Activated naive CD8-positive, alpha-beta T cell treated with anti-CD3 and anti-CD28 coated beads, Interleukin-2, amount 10 ng/mL, durations not matched to agents 7 days and 5 days (primary cell): ENCODE results near the gene TSPO. TPM values are rescaled to one million over a fixed set of nuclear protein-coding genes. Genes with fewer than 3 reads are reported as not detected.

Source experiments
- ATAC-seq: fragments of 150-1000 bp; cut with Tn5 transposase; one replicate; pipeline ENCODE4 v1.10.0; 2021; ENCODE audit warnings: low read depth, moderate library complexity
- POLR2A ChIA-PET: fragments of 350-600 bp; sonication (Branson Sonifier 250); formaldehyde crosslinking; loops from one replicate; lab custom pipeline; 2021; ENCODE audit warnings: antibody characterized with exemption; lab: Charles Lee
- DNase-seq: peaks from one replicate; pipeline ENCODE4 v3.0.0; 2021
- H3K27ac Mint-ChIP-seq: one replicate; pipeline ENCODE4 v1.8.0; 2022; ENCODE audit warnings: mild to moderate bottlenecking, mixed read lengths
- H3K27me3 Mint-ChIP-seq: one replicate; pipeline ENCODE4 v1.8.0; 2022; ENCODE audit warnings: mild to moderate bottlenecking, moderate library complexity, mixed read lengths
- H3K36me3 Mint-ChIP-seq: one replicate; pipeline ENCODE4 v1.8.0; 2021; ENCODE audit warnings: mild to moderate bottlenecking, mixed read lengths
- H3K4me1 Mint-ChIP-seq: one replicate; pipeline ENCODE4 v1.8.0; 2021; ENCODE audit warnings: mixed read lengths
- H3K4me3 Mint-ChIP-seq: one replicate; pipeline ENCODE4 v1.8.0; 2022; ENCODE audit warnings: mild to moderate bottlenecking, moderate library complexity, mixed read lengths
- H3K9me3 Mint-ChIP-seq: one replicate; pipeline ENCODE4 v1.8.0; 2021; ENCODE audit warnings: mixed read lengths
- total RNA-seq, 2 experiments: library from RNA; stranded (reverse); gene quantifications; one replicate each; pipeline ENCODE4 v1.2.3, GENCODE V29; 2021

The TSPO gene
- total RNA-seq, 2 experiments from 2014 or later, result 107 to 116 TPM

DNA sequence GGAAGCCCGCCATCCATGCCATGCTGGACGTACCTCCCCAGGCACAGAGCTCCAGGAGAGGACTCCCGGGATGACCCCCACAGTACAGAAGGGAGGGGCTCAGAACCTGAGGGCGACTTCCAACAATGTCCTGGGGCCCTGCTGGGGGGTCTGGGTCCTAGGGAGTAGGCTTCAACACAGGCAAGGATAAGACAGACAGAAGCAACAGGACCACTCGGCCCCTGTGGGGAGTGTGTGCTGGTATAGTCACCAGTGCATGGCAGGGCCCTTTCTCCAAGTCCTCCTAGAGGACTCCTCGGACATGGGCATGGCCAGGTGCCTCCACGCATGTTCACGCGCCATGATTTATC lies 18.7 kb downstream of the TSPO start:
- POLR2A ChIA-PET, result interaction anchor here (0.5 kb wide), 1 partner anchor 23 kb away, joined by 3 read pairs; no protein-coding TSS in a partner anchor
- DNase-seq, result no peak
- ATAC-seq, result no peak
- Mint-ChIP-seq H3K4me3 (no peak overlapping the region), H3K27me3 (no peaks in the 10 kb centered on the region), H3K9me3 (no peaks in the 10 kb centered on the region), H3K4me1 (peaks cover 6% of the 10 kb centered on the region), H3K27ac (no peak overlapping the region), H3K36me3 (peaks cover 2% of the 10 kb centered on the region)

DNA sequence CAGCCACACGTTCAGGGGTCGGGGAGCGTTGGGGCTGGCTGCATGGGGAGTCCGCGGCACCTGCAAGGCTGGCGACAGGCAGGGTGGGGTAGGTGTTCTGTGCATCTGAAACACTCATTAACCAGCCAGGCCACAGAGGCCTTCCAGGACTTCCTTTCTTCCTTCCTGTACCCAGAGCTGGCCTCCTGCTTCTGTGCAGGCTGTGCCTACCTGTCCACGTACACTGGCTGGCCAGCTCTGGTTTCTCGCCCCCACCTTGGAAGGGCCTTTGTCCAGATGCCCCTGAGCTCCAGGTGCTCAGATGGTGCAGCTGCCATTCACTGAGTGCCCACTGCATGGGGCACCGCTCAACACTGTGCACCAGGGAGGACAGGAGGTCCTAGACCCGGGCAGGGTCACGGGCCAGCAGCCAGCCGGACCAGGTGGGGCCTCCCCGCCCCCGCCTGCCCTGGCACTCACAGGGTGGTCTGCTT lies 19.7 kb downstream of the TSPO start:
- Mint-ChIP-seq H3K27me3 (no peaks in the 10 kb centered on the region), H3K36me3 (peaks cover 3% of the 10 kb centered on the region), H3K27ac (peak overlapping the region; percentile 56), H3K4me3 (no peak overlapping the region), H3K9me3 (no peaks in the 10 kb centered on the region), H3K4me1 (peaks cover 6% of the 10 kb centered on the region)
- POLR2A ChIA-PET, result no interaction called here
- ATAC-seq (no peak), DNase-seq (no peak)

DNA sequence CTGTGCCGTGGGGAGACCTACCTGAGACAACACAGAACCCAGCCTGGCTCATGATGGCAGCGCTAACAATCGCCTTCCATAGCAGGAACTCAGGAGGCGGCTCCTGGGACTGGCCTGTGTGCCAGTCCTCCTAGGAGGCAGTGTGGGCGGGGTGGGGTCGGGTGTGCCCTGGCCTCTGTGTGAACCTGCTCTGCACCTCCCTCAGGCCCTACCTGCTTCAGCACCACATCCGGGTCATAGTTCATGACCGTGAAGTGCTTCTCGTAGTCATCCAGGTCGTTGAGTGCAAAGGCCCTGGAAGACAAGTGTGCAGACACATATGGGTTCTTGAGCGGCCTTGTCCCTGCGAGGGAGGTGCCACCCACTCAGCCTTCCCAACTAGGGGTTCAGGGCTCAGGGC lies 20.2 kb downstream of the TSPO start:
- Mint-ChIP-seq H3K27ac (peak overlapping the region; percentile 45), H3K4me3 (no peak overlapping the region), H3K27me3 (no peaks in the 10 kb centered on the region), H3K36me3 (peaks cover 5% of the 10 kb centered on the region), H3K4me1 (peaks cover 6% of the 10 kb centered on the region), H3K9me3 (no peaks in the 10 kb centered on the region)
- DNase-seq (no peak), ATAC-seq (no peak)
- POLR2A ChIA-PET, result no interaction called here

DNA sequence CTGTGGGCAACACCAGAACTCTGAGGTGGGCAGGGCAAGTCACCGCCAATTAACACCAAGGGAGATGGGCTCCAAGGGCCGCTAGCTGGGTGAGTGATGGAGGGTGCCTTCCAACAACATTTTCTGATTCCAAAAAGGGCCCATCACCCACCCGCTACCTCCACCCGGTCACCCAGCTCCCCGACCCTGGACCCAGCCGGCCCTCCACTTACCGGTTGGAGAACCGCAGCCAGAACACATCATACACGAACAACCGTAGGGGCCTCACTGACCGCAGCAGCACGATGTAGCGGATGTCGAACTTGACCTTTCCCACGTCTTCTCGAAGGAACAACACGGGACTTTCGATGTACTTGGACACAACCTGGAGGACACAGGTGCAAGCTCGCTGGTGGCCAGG lies 20.8 kb downstream of the TSPO start:
- Mint-ChIP-seq H3K4me1 (peaks cover 6% of the 10 kb centered on the region), H3K27ac (no peak overlapping the region), H3K27me3 (no peaks in the 10 kb centered on the region), H3K36me3 (peaks cover 5% of the 10 kb centered on the region), H3K9me3 (no peaks in the 10 kb centered on the region), H3K4me3 (no peak overlapping the region)
- POLR2A ChIA-PET, result no interaction called here
- no peak for ATAC-seq
- no peak for DNase-seq

DNA sequence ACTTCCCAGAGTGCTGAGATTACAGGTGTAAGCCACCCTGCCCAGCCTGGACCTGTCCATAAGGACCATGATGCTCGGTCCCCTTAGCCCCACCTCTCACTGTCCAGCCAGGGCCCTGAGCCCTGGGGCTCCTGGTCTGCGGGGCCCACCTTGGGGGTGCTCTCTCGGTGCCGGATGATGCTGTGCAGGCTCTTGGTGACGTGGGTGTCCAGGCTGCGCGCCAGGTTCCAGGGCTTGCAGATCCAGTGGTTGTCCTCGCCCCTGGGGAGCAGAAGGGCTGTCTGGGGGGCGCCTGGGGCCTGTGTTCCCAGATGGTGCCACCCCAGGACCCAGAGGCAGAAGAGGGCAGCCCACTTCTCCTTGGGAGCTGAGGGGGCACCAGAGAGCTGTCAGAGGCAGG lies 22.2 kb downstream of the TSPO start:
- POLR2A ChIA-PET, result no interaction called here
- Mint-ChIP-seq H3K27ac (no peak overlapping the region), H3K27me3 (no peaks in the 10 kb centered on the region), H3K9me3 (no peaks in the 10 kb centered on the region), H3K36me3 (peaks cover 9% of the 10 kb centered on the region), H3K4me3 (no peak overlapping the region), H3K4me1 (peaks cover 6% of the 10 kb centered on the region)
- DNase-seq, result no peak
- ATAC-seq, result no peak

DNA sequence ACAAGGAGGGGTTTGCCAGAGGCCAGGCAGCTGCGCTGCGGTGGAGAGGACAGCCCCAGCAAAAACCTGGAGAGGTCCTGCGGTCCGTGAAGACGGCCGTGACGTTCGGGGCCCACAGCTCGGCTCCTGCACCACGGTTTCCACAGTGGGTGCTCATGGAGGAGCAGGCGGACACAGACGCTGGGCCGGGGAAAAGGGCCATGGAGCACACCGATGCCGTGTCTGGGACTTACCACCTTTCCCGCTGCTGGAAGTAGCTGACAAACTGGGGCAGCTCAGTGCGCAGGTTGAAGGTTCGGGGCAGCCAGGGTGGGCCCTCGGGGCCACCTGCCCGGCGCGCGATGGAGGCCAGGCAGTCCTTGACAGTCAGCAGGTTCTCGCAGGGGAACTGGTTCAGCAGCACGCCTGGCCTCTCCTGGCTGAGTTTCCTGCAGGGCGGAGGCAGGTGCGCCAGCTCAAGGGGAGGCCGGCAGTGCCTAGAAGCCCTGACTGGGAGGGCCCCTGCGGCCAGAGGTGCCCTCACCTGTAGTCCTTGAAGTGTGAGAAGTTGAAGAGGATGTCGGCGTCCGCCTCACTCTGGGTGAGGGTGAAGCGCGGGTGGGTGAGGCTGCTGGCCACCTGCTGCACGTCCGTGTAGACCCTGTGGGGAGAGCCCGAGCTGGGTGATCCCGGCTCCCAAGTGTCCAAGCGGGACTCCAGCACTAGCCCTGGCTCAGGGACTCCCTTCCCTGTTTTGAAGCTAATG lies 22.8 kb downstream of the TSPO start:
- POLR2A ChIA-PET, result no interaction called here

DNA sequence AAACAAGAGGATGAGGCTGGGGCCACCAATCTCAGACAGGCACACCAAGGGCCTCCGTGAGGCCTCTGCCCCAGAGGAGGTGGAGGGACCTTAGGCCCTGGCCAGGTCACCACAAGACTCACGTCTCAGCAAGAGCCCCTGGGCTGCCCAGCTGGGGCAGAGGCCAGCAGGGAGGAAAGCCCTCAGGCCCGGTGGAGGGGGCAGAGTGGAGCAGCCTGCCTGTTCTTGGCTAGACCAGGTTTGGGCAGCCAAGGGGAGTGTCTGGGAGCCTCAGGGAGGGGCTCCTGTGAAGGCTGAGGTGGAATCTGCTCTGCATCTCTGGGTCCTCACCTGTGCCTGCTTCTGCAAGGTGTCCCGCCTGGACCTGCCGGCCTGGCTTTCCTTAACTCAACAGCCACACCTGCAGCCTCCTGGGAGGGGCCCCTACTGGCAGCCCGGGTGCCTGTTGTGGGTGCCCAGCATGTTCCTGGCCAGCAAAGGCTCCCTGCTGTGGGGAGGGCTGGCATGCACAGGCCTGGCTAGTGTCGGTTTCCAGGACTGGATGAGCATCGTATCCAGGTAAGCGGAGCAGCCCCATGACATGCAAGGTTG lies 23.7 kb downstream of the TSPO start:
- ATAC-seq (no peak), DNase-seq (no peak)
- H3K36me3 Mint-ChIP-seq, result peaks cover 21% of the 10 kb centered on the region
- H3K9me3 Mint-ChIP-seq, result no peaks in the 10 kb centered on the region
- peaks cover 6% of the 10 kb centered on the region for H3K4me1 Mint-ChIP-seq
- no peak overlapping the region for H3K27ac Mint-ChIP-seq
- no peaks in the 10 kb centered on the region for H3K27me3 Mint-ChIP-seq
- POLR2A ChIA-PET, result no interaction called here
- H3K4me3 Mint-ChIP-seq, result no peak overlapping the region

More for the DNA sequence above, 22.8 kb downstream of the TSPO start:
- Mint-ChIP-seq H3K4me1 (peaks cover 6% of the 10 kb centered on the region), H3K9me3 (no peaks in the 10 kb centered on the region), H3K27ac (no peak overlapping the region), H3K27me3 (no peaks in the 10 kb centered on the region), H3K4me3 (no peak overlapping the region), H3K36me3 (peaks cover 14% of the 10 kb centered on the region)
- DNase-seq (no peak), ATAC-seq (no peak)

DNA sequence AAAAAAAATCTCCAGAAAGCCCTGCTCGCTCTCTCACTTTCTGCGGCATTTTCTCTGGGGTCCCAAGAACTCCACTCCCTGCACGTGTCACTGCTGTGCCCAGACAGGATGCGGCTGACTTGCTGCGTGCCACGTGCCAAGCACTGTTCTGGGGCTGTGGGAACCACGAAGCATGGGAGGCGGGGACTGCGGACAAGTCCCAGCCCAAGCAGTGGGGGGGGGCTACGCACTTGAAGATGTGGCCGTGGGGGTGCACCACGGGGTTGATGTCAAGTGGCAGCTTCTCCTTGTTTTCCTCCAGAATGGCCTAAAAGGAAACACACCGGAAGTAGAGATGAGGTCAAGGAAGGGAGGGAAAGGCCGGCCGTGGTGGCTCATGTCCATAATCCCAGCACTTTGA lies 24.7 kb downstream of the TSPO start:
- Mint-ChIP-seq H3K4me3 (no peak overlapping the region), H3K9me3 (no peaks in the 10 kb centered on the region), H3K4me1 (peaks cover 2% of the 10 kb centered on the region), H3K36me3 (peaks cover 21% of the 10 kb centered on the region), H3K27me3 (no peaks in the 10 kb centered on the region), H3K27ac (no peak overlapping the region)
- POLR2A ChIA-PET, result no interaction called here
- ATAC-seq (no peak), DNase-seq (no peak)

DNA sequence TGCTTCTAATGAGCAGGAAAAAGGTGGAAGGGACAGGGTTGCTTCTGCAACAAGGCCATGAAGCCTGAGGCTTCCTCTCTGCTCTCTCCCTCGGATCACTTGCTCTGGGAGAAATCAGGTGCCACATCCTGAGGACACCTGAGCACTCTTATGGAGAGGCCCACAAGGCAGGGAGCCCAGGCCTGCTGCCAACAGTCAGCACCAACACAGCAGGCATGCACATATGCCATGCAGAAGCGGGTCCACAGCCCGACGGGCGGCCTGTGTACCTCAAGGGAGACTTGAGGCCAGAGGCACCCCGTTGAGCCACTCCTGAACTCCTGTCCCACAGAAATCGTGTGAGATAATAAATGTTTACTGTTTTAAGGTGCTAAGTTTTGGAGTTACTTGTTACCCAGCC lies 26.1 kb downstream of the TSPO start:
- no peak overlapping the region for H3K27ac Mint-ChIP-seq
- no peaks in the 10 kb centered on the region for H3K27me3 Mint-ChIP-seq
- no peaks in the 10 kb centered on the region for H3K4me1 Mint-ChIP-seq
- no peak overlapping the region for H3K4me3 Mint-ChIP-seq
- H3K9me3 Mint-ChIP-seq, result no peaks in the 10 kb centered on the region
- H3K36me3 Mint-ChIP-seq, result peaks cover 21% of the 10 kb centered on the region
- POLR2A ChIA-PET, result no interaction called here
- ATAC-seq, result no peak
- DNase-seq, result no peak

DNA sequence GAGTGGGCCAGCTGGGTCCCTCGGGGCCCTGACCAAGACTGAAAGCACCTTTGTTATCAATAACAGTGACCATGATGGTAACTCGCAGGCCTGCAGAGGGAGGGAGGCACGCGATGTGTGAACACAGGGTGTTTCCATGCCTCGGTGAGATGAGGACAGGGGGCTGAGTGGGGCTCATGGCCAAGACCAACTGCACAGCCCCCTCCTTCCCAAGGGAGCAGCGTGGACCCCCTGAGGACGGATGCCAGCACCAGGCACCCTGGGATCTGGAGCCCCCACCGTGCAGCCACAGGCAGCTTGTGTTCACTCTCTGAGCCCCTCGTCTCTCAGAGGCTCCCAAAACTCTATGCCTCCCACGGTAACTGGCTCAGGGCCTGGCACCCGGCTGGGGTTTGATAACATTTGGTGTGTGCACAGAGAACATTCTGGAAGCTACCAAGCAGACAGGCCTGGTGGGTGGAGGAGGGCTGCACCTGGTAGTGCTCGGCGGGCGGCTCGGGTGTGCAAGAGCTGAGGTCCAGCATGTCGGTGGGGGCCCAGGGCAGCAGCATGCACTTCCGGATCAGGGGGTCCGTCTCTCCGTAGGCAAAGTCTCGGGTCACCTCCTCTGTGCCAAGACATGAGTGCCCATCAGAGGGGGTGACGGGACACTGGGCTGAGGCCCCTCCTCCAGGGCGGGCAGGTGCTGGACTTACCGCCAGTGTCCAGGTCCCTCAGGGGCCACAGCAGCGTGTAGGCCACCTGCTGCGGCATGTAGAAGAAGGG lies 28.0 kb downstream of the TSPO start:
- POLR2A ChIA-PET, result no interaction called here
- H3K36me3 Mint-ChIP-seq, result peaks cover 20% of the 10 kb centered on the region
- DNase-seq (no peak), ATAC-seq (no peak)
- peaks cover 8% of the 10 kb centered on the region for H3K4me1 Mint-ChIP-seq
- no peaks in the 10 kb centered on the region for H3K27me3 Mint-ChIP-seq
- no peak overlapping the region for H3K27ac Mint-ChIP-seq
- no peaks in the 10 kb centered on the region for H3K9me3 Mint-ChIP-seq
- no peak overlapping the region for H3K4me3 Mint-ChIP-seq

DNA sequence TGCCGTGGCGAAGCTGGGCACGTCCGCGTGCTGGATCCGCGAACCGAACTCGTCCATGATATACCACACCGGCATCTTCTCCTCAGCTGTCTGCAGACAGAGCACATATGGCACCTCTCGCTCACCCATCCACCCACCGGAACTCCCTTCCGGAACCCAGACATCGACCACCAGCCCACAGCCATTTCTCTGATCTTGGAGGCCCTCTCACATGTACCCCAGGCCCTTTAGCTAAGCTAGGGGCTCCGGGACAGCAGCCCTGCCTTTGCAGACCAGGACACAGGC lies 28.5 kb downstream of the TSPO start:
- ATAC-seq (no peak), DNase-seq (no peak)
- Mint-ChIP-seq H3K27ac (no peak overlapping the region), H3K9me3 (no peaks in the 10 kb centered on the region), H3K36me3 (peaks cover 20% of the 10 kb centered on the region), H3K4me1 (peaks cover 9% of the 10 kb centered on the region), H3K4me3 (no peak overlapping the region), H3K27me3 (no peaks in the 10 kb centered on the region)
- POLR2A ChIA-PET, result no interaction called here

DNA sequence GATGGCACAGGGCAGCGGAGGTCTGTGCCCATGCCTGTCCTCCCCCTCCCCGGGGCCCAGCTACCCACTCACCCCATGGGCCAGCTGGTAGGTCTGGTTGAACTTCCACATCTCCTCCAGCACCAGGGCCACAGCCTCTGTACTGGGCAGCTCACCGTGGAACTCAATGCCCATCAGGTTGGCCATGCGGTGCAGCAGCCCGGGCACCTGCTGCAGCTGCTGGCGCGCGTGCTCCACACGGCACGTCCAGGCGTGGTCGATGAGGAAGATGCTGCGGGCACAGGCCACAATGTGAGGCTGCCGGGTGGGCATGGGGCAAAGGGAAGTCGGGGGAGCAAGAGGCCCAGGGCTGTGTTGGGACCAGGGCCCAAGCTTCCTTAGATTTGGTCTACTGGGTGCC lies 29.3 kb downstream of the TSPO start:
- no peak overlapping the region for H3K27ac Mint-ChIP-seq
- POLR2A ChIA-PET, result no interaction called here
- H3K4me1 Mint-ChIP-seq, result peaks cover 13% of the 10 kb centered on the region
- ATAC-seq (no peak), DNase-seq (no peak)
- no peaks in the 10 kb centered on the region for H3K27me3 Mint-ChIP-seq
- peaks cover 20% of the 10 kb centered on the region for H3K36me3 Mint-ChIP-seq
- H3K9me3 Mint-ChIP-seq, result no peaks in the 10 kb centered on the region
- no peak overlapping the region for H3K4me3 Mint-ChIP-seq

DNA sequence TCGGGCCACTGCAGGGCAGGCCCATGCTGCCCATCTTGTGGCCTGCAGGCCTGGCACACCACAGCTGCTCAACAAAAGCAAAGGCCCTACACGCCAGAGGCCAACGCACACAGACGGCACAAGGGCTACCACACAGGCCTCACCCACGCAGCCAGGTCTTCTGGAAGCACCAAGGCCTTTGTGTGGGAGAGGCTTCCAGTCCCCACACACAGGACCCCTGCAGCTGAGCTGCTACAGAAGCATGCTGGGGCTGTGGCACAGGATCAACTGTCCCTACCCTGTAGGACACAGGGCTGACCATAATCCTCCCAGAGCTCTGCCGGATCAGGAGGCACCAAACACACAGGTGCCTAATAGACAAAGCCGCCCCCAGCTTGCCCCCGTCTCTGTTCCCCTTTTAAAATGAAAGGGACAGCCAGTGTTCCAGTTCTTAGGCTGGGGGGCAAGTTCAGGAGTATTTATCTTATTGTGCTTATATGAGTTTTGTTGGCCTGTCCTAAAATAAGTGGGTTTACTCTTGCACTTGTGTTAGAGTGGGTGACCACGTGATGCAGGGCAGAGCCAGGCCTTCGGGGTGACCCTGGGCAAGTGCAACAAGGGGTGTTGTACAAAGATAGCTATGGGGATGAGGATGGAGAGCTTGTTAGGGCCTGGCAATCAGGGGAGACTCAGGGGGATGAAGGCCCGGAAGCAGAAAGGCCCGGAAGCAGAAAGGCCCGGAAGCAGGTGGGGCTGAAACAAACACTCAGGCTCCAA lies 30.1 kb downstream of the TSPO start:
- peaks cover 13% of the 10 kb centered on the region for H3K4me1 Mint-ChIP-seq
- peaks cover 18% of the 10 kb centered on the region for H3K36me3 Mint-ChIP-seq
- H3K4me3 Mint-ChIP-seq, result no peak overlapping the region
- no peaks in the 10 kb centered on the region for H3K9me3 Mint-ChIP-seq
- H3K27me3 Mint-ChIP-seq, result no peaks in the 10 kb centered on the region
- POLR2A ChIA-PET, result no interaction called here
- ATAC-seq (no peak), DNase-seq (no peak)
- peak overlapping the region; percentile 81 for H3K27ac Mint-ChIP-seq
